Kidney capillary endothelial cell (primary cell): ENCODE measurements around the gene PLD5.
"Not testable (repeated sequence)": the region's sequence is repeated elsewhere in the genome, so short reads cannot be mapped to it uniquely, and the experiment has no call there.

Experiments used
- DNase-seq: peaks from one replicate; pipeline ENCODE4 v3.0.0-alpha.2; 2018; ENCODE audit warnings: low spot score

PLD5 gene

DNA sequence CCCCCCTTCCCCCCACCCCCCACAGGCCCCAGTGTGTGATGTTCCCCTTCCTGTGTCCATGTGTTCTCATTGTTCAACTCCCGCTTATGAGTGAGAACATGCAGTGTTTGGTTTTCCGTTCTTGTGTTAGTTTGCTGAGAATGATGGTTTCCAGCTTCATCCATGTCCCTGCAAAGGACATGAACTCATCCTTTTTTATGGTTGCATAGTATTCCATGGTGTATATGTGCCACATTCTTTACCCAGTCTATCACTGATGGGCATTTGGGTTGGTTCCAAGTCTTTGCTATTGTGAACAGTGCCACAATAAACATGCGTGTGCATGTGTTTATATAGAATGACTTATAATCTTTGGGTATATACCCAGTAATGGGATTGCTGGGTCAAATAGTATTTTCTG is 466.3 kb downstream of the PLD5 start:
- DNase-seq: not testable (repeated sequence)

DNA sequence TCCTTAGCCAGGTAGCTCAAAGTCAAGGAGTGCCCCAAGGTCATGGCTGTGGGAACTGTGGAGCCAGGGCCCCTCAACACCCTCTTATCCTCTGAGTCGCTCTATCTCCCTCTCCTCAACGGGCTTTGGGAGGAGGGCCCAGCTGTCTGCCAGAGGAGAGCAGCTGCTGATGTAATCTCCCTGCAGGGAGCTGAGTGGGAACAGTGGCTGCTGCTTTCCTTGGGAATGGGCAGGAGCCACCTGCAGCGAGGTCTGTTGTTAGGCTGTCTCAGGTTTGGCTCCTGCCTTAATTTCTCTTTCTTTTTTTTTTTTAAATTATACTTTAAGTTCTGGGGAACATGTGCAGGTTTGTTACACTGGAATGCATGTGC is 466.8 kb downstream of the PLD5 start:
- no peak for DNase-seq

DNA sequence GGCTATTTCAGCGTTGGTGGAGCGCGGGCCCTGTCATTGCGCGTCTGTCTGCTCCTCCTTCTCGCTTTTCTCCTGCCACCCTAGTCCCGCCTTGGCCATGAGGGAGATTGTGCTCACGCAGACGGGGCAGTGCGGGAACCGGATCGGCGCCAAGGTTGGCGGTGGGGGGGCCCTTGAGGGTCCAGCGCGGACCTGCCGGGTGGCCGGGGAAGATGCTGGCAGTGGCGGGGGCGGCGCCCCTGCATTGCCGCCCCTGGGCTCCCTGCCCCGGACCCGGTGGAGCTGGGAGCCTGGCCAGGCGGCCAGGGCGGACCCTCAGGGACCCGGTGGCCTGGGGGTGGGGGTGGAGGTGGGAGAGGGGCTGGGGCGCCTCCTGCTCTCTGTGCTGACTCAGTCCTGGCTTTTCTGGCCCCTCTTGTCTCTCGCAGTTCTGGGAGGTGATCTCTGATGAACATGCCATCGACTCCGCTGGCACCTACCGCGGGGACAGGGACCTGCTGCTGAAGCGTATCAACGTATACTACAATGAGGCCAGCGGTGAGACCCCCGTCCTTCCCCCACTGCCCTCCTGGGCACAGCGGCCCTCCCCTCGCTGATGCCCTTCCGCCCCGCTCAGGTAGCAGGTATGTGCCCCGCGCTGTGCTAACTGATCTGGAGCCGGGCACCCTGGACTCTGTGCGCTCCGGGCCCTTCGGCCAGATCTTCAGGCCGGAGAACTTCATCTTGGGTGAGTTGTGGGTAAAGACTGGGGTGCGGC is 467.3 kb downstream of the PLD5 start:
- no peak for DNase-seq

DNA sequence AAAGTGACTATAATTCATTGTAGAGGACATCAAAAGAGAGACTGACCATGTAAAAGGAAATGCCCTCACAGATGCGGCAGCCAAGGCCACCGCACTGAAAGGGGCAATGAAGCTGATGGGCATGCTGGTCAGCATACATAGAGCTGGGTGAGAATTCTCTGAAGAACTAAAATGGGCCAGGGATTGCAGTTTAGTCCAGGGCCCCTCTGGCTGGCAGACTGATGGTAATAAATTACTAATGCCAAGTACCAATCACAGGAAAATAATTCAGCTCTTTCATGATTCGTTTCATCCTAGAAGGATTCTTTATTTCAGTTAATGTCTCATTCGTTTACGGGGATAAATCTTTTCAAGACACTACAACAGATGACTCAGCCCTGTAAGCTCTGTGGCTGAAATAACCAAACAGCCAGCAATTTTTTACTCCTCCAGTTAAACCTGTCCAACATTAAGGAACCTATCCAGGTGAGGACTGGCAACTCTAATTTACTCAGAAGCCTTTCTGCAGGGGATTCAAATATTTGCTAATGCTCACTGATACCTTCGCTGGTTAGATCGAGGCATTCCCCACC is 468.7 kb downstream of the PLD5 start:
- DNase-seq: no peak

DNA sequence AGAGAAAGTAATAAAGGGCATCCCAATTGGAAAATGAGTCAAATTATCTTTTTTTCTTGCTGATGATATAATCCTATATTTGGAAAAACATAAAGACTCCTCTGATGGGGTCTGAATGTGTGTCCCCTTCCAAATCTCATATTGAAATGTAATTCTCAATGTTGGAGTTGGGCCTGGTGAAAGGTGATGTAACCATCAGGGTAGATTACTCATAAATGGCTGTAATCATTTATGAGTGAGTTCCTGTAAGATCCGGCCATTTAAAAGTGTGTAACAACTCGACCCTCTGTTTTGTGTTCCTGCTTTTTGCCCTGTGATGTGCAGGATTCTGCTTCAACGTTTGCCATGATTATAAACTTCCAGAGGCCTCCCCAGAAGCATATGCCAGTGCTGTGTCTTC is 481.3 kb downstream of the PLD5 start:
- DNase-seq: no peak

DNA sequence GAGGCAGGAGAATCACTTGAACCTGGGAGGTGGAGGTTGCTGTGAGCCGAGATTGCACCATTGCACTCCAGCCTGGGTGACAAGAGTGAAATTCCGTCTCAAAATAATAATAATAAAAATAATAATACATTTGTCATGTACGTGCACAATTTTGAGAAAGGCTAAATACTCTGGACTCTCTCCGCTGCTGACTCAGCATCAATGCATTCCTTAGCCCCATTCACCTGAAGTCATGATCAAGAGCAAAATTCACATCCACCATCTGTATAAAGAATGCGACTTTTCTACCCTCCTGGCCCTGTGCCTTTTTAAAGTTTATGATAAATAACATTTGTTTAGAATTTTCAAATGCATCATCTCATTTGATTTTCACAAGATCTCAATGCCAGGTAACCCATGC is 490.1 kb downstream of the PLD5 start:
- DNase-seq: no peak

DNA sequence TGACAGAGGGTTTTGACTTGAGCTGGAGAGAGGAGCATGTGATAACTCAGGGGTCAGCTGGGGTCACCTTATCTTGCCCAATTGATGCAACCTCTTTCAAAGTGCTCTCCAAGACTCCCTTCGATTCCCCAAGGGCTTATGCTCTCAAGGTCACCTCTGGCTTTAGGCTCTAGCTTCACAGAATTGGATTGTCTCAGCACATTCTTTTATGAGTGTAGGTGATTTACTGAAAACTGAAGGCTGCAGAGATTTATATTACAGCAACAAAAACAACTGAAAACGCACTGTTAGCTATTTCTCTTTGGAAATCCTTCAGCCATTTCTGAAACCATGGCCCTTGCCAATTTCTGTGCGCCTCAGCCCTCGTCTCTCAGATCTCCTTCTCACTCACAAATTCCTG is 491.1 kb downstream of the PLD5 start:
- DNase-seq: no peak
